ENCODE data around the gene RUNX1. TPM values are rescaled to one million over a fixed set of nuclear protein-coding genes. Genes with fewer than 3 reads are reported as not detected.

The RUNX1 gene
- polyA plus RNA-seq, 5 donors, result 7.6 to 13.6 (median 8.9) TPM

GRCh38 chr21:34905218-34905537, 143.9 kb downstream of the RUNX1 start:
- no peak for DNase-seq

- DNase-seq, result no peak
Observed at GRCh38 chr21:34904526-34905217, 144.4 kb downstream of the RUNX1 start.

GRCh38 chr21:34900376-34900775, 148.7 kb downstream of the RUNX1 start:
- no peak for DNase-seq

- no peak for DNase-seq
Observed at GRCh38 chr21:34899760-34900159, 149.3 kb downstream of the RUNX1 start.

- no peak for DNase-seq
Observed at GRCh38 chr21:34899302-34899701, 149.8 kb downstream of the RUNX1 start.

- no peak for DNase-seq
Observed at GRCh38 chr21:34897828-34898227, 151.3 kb downstream of the RUNX1 start.

- DNase-seq, result no peak
Observed at GRCh38 chr21:34894401-34894800, 154.7 kb downstream of the RUNX1 start.

DNA sequence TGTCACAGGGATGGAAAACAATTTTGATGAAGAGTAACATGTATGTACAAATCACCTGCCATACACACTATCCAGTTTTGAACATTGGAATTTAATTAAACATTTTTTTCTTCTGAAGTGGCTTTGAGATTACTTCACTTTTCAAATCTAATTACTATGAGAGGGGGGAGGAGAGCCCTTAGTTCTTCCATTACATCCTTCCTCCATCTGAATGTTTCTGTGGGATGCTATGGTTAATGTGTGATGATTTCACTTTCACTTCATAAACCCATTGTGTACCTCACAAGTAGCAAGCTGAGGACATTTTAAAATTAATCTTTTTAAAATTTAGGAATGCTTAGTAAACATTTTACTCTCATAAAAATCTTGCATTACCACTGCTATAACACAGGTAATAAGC, 156.9 kb downstream of the RUNX1 start:
- DNase-seq, result no peak

- DNase-seq, result no peak
Observed at GRCh38 chr21:34891613-34891943, 157.5 kb downstream of the RUNX1 start.

DNA sequence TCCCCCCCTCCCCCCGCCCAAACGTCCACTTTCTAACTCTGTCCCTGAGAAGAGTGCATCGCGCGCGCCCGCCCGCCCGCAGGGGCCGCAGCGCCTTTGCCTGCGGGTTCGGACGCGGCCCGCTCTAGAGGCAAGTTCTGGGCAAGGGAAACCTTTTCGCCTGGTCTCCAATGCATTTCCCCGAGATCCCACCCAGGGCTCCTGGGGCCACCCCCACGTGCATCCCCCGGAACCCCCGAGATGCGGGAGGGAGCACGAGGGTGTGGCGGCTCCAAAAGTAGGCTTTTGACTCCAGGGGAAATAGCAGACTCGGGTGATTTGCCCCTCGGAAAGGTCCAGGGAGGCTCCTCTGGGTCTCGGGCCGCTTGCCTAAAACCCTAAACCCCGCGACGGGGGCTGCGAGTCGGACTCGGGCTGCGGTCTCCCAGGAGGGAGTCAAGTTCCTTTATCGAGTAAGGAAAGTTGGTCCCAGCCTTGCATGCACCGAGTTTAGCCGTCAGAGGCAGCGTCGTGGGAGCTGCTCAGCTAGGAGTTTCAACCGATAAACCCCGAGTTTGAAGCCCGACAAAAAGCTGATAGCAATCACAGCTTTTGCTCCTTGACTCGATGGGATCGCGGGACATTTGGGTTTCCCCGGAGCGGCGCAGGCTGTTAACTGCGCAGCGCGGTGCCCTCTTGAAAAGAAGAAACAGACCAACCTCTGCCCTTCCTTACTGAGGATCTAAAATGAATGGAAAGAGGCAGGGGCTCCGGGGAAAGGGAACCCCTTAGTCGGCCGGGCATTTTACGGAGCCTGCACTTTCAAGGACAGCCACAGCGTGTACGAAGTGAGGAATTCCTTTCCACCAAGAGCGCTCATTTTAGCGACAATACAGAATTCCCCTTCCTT, 158.1 kb downstream of the RUNX1 start:
- DNase-seq, result peak in 1 of 2 donors; percentile 48

DNA sequence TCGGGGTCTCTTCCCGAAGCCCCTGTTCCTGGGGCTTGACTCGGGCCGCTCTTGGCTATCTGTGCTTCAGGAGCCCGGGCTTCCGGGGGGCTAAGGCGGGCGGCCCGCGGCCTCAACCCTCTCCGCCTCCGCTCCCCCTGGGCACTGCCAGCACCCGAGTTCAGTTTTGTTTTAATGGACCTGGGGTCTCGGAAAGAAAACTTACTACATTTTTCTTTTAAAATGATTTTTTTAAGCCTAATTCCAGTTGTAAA, 158.7 kb downstream of the RUNX1 start:
- no peak for DNase-seq

- peak; percentile 76 to 83 for DNase-seq
Observed at GRCh38 chr21:34889676-34890469, 159.2 kb downstream of the RUNX1 start.

GRCh38 chr21:34889320-34889675, 159.8 kb downstream of the RUNX1 start:
- DNase-seq, result no peak

GRCh38 chr21:34888569-34889319, 160.4 kb downstream of the RUNX1 start:
- DNase-seq, result peak; percentile 91

DNA sequence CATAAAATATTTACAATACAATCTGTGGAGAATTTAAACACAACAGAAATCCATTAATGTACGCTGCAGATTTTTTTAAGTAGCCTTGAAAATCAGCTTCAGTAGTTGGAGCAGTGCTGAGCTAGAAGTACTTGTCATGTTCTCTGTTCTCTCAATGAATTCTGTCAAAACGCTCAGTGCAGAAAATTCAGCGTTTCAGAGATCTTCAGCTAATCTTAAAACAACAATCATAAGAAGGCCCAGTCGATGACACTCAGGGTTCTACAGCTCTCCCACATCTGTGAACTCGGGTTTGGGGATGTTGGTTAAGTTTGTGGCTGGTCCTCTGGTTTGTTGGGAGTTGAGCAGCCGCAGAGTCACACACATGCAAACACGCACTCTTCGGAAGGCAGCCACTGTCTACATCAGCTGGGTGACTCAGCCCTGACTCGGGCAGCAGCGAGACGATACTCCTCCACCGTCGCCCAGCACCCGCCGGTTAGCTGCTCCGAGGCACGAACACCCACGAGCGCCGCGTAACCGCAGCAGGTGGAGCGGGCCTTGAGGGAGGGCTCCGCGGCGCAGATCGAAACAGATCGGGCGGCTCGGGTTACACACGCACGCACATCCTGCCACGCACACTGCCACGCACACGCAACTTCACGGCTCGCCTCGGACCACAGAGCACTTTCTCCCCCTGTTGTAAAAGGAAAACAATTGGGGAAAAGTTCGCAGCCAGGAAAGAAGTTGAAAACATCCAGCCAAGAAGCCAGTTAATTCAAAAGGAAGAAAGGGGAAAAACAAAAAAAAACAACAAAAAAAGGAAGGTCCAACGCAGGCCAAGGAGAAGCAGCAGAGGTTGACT, 161.2 kb downstream of the RUNX1 start:
- DNase-seq, result no peak

DNA sequence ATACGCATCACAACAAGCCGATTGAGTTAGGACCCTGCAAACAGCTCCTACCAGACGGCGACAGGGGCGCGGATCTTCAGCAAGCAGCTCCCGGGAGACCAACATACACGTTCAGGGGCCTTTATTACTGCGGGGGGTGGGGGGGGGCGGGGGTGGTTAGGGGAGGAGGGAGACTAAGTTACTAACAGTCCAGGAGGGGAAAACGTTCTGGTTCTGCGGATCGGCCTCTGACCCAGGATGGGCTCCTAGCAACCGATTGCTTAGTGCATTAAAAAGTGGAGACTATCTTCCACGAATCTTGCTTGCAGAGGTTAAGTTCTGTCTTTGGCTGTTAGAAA, 162.0 kb downstream of the RUNX1 start:
- DNase-seq, result no peak

DNA sequence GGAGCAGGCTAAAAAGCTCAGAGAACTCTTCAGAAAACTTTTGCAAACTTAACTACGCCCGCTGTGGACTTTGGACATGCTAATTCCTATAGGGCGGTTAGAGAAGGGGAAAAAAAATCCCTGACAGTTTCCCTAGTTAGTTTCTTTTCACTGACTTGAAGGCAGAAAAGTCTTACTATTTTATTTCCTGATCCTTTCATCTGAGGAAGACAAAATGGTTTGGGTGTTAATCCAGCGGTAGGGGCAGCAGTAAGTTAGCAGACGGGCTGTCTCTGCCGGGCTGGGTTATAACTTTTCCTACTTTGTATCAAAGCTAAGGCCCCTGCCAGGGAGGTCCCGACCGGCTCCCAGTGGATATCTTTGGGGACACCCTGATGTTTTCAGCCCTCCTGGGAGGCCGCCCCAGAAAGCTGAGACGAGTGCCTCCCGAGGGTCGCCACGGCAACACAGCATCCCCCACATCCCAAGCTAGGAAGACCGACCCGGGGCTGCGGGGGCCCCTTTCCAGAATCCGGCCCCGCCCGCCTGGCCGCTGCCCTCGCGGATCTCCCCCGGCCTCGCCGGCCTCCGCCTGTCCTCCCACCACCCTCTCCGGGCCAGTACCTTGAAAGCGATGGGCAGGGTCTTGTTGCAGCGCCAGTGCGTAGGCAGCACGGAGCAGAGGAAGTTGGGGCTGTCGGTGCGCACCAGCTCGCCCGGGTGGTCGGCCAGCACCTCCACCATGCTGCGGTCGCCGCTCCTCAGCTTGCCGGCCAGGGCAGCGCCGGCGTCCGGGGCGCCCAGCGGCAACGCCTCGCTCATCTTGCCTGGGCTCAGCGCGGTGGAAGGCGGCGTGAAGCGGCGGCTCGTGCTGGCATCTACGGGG, 162.6 kb downstream of the RUNX1 start:
- no peak for DNase-seq

- DNase-seq, result no peak
Observed at GRCh38 chr21:34885626-34886239, 163.4 kb downstream of the RUNX1 start.

DNA sequence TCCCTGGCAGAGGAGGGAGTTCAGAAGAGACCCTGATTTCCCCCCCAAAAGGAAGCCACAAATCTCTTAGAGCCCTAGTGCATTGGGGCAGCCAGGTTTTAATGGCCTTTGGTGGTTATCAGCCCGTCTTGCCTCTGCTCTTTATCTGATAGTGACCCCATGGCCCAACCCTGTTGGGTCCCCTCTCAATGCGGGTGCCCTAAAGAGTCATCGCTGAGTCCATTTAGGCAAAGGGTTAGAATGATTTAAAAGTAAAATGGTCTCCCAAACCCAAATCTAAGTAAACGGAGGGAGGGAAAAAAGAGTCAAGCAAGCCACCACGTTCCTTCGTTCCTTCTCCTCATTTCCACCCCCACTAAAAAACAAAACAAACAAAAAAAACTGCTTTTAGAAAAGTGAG, 164.0 kb downstream of the RUNX1 start:
- no peak for DNase-seq

DNA sequence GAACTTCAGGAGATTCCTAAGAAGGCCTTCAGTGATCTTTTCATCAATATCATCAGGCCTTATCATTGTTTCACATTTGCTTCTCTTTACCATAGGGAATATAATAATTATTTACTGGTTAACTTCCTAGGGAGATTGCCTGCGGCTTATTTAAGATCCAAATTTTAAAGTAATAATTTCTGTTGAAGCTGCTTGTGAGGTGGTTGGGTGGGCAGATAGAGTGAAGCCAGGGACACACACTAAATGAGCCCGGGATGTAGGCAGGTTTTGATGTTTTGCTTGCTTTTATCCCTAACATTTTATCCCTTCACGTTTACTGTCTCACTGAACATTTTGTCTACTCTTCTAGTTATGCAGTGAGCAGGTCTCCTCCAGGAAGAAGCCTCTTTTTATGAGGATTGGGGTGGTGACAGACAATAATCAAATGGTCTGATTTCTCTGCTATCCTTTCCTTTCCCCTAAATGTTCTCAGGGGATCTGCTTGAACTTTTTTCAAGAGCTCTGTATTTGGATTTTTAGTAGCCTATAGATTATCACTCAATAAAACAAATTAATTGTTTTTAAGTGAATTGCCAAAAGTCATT, 164.7 kb downstream of the RUNX1 start:
- no peak for DNase-seq

Measured in right lung (tissue), 5 donors.